ENCODE results near the gene CCR7.

CCR7 gene

GRCh38 chr17:40517981-40518380 lies 47.3 kb downstream of the CCR7 start:
- H3K9me3 ChIP-seq (ENCODE audit: control insufficient read depth, insufficient read depth, low read depth, low read length): no peaks in the 10 kb centered on the region
- ChIA-PET POLR2A (interaction anchor here (0.6 to 1.7 kb wide), 2 partner anchors 100 to 315 kb away, joined by 4 to 6 read pairs; partner anchors contain the start of gene TOP2A), CTCF (interaction anchor here (1.0 to 4.7 kb wide), 3 partner anchors 15 to 102 kb away, joined by 3 to 28 read pairs (median 9); no protein-coding TSS in a partner anchor)
- H3K4me3 ChIP-seq (ENCODE audit: low read depth, low read length): no peak overlapping the region
- H3K27ac ChIP-seq (ENCODE audit: extremely low read depth, low read depth, low read length): no peak overlapping the region
- no peaks in the 10 kb centered on the region for H3K36me3 ChIP-seq (ENCODE audit: control insufficient read depth in 2 of 2, insufficient read depth in 1 of 2, low read length in 2 of 2)
- TF ChIP-seq ZNF768 (tag by site-specific recombination; IDR thresholded peaks at IDR 0.05) (no peak), PRDM2 (tag by site-specific recombination; IDR thresholded peaks at IDR 0.05; ENCODE audit: borderline replicate concordance) (no peak), SETDB1 (IDR thresholded peaks at IDR 0.05; ENCODE audit: insufficient read length, low read length) (no peak), ZNF473 (tag by site-specific recombination; IDR thresholded peaks at IDR 0.05) (no peak), ZNF610 (tag by site-specific recombination; IDR thresholded peaks at IDR 0.05; ENCODE audit: borderline replicate concordance) (no peak), ZBTB21 (tag by site-specific recombination; IDR thresholded peaks at IDR 0.05) (no peak), ZNF335 (tag by site-specific recombination; conservative IDR thresholded peaks at IDR 0.05) (no peak), ZNF202 (tag by site-specific recombination; IDR thresholded peaks at IDR 0.05; ENCODE audit: borderline replicate concordance) (no peak), ZFHX2 (tag by site-specific recombination; conservative IDR thresholded peaks at IDR 0.05) (no peak), ZNF837 (tag by site-specific recombination; IDR thresholded peaks at IDR 0.05) (no peak), ZFP37 (tag by site-specific recombination; IDR thresholded peaks at IDR 0.05) (no peak), ZSCAN5A (tag by site-specific recombination; IDR thresholded peaks at IDR 0.05) (no peak), ZNF146 (tag by site-specific recombination; IDR thresholded peaks at IDR 0.05) (no peak), ZNF660 (tag by site-specific recombination; IDR thresholded peaks at IDR 0.05) (no peak), ZNF514 (tag by site-specific recombination; IDR thresholded peaks at IDR 0.05) (no peak), ZNF677 (tag by site-specific recombination; IDR thresholded peaks at IDR 0.05) (no peak), ZNF311 (tag by site-specific recombination; IDR thresholded peaks at IDR 0.05; ENCODE audit: borderline replicate concordance) (no peak), YY2 (tag by site-specific recombination; IDR thresholded peaks at IDR 0.05) (no peak), ZNF544 (tag by site-specific recombination; IDR thresholded peaks at IDR 0.05) (no peak)
- no peaks in the 10 kb centered on the region for H3K4me1 ChIP-seq (ENCODE audit: control insufficient read depth, insufficient read depth, low read length)

GRCh38 chr17:40517286-40517662 lies 48.0 kb downstream of the CCR7 start:
- Histone ChIP-seq H3K9me3 (ENCODE audit: control insufficient read depth, insufficient read depth, low read depth, low read length) (no peaks in the 10 kb centered on the region), H3K36me3 (ENCODE audit: control insufficient read depth in 2 of 2, insufficient read depth in 1 of 2, low read length in 2 of 2) (no peaks in the 10 kb centered on the region), H3K4me1 (ENCODE audit: control insufficient read depth, insufficient read depth, low read length) (no peaks in the 10 kb centered on the region), H3K27ac (ENCODE audit: extremely low read depth, low read depth, low read length) (no peak overlapping the region), H3K4me3 (ENCODE audit: low read depth, low read length) (no peak overlapping the region)
- ChIA-PET POLR2A (interaction anchor here (0.8 to 1.7 kb wide), 3 partner anchors 29 to 100 kb away, joined by 3 to 6 read pairs (median 3); partner anchors contain the start of gene TOP2A), CTCF (interaction anchor here (0.5 to 4.7 kb wide), 3 partner anchors 10 to 41 kb away, joined by 4 to 28 read pairs (median 9); no protein-coding TSS in a partner anchor)
- no peak for TF ChIP-seq ZBTB6 (tag by site-specific recombination; IDR thresholded peaks at IDR 0.05)
- TF ChIP-seq ZNF623 (tag by site-specific recombination; IDR thresholded peaks at IDR 0.05): peak; percentile 98
- TF ChIP-seq ZNF280D (tag by site-specific recombination; IDR thresholded peaks at IDR 0.05): 0 out of 2 replicates have a peak, but pooled peaks have one; percentile 21

Data from HEK293 (cell line).